Gastroesophageal sphincter (tissue), 4 donors: Measurements from ENCODE around the gene PRDM15. TPM values are rescaled to one million over a fixed set of nuclear protein-coding genes. Genes with fewer than 3 reads are reported as not detected.

Source experiments
- ATAC-seq: fragments of 150-250 bp; one replicate; pipeline ENCODE4 v1.9.1; 2016; ENCODE audit warnings: mild to moderate bottlenecking, moderate library complexity
- H3K27ac ChIP-seq, 4 donors: fragments of 200-600 bp; sonication (generic) in 3 of 4; 1 replicate in 3 of 4; 2 replicates in 1 of 4; pipeline ENCODE4 v1.5.1; 2016 to 2019
- H3K27me3 ChIP-seq: fragments of 200-600 bp; sonication (generic); one replicate; pipeline ENCODE4 v1.5.1; 2019
- H3K36me3 ChIP-seq, 2 donors: fragments of 200-600 bp; sonication (generic); one replicate each; pipeline ENCODE4 v1.5.1; 2019; ENCODE audit warnings: control low read depth in 1 of 2
- H3K4me1 ChIP-seq, 3 donors: fragments of 200-600 bp; sonication (generic); 1 replicate in 2 of 3; 2 replicates in 1 of 3; pipeline ENCODE4 v1.5.1; 2016 to 2019; ENCODE audit warnings: control low read depth in 2 of 3
- H3K4me3 ChIP-seq, 2 donors: fragments of 200-600 bp; sonication (generic); one replicate each; pipeline ENCODE4 v1.5.1; 2019; ENCODE audit warnings: mild to moderate bottlenecking in 1 of 2, moderate library complexity in 1 of 2
- H3K9me3 ChIP-seq, 3 donors: fragments of 200-600 bp; sonication (generic); one replicate each; pipeline ENCODE4 v1.5.1; 2017 to 2019; ENCODE audit warnings: control low read depth in 2 of 3
- EP300 ChIP-seq: sonication (generic); formaldehyde crosslinking; IDR thresholded peaks from one replicate; pipeline ENCODE4 v1.6.1; 2017; ENCODE audit warnings: antibody characterized with exemption, mild to moderate bottlenecking
- POLR2A ChIP-seq, 2 donors: fragments of 450-650 bp; IDR thresholded peaks; one replicate each; pipeline ENCODE4 v1.6.1; 2017; ENCODE audit warnings: antibody characterized with exemption in 2 of 2, mild to moderate bottlenecking in 2 of 2, moderate library complexity in 1 of 2
- POLR2AphosphoS5 ChIP-seq: sonication (generic); formaldehyde crosslinking; IDR thresholded peaks from one replicate; pipeline ENCODE4 v1.6.1; 2017; ENCODE audit warnings: antibody characterized with exemption
- WGBS, 2 donors: methylation state at CpG; one replicate each; pipeline ENCODE4 v1.1.5; 2018; ENCODE audit warnings: low coverage in 1 of 2; 5-methylcytosine and 5-hydroxymethylcytosine counted together
- total RNA-seq, 4 donors: library from RNA; depleted of rRNA; stranded (reverse); fragments of >200 nt; gene quantifications; one replicate each; pipeline ENCODE4 v1.1.0, GENCODE V29; 2016
- TF ChIP-seq, protein P1 (sequence below), 4 experiments: fragments of 200-600 bp in 2 of 4; fragments of 450-650 bp in 2 of 4; sonication (generic) in 1 of 4; IDR thresholded peaks; one replicate each; pipeline ENCODE4 v1.5.1; 2017 to 2019; ENCODE audit warnings: antibody characterized with exemption in 4 of 4, mild to moderate bottlenecking in 2 of 4, moderate library complexity in 2 of 4

PRDM15 gene
- total RNA-seq, 4 donors from 2014 or later, result 2.9 to 8.2 (median 7.2) TPM

DNA sequence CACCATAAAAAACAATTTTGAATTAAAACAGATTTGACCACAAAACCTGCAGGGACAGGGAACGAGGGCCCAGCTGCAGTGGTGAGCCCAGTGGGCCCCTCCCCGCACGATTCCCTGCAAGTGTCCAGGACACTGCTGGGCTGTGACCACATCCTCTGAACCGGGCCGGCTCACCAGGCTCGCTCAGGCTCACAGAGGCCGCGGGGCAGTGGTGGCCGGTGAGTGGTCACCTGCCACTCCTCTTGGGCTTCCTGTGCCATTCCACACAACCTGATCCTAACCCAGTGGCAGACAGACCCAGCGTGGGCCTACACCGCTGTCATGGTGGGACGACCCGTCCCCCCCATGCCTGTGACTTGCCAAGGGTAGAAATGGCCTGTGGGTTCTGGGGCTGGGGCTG lies 75.8 kb downstream of the PRDM15 start:
- Histone ChIP-seq H3K36me3 (peaks cover 0 to 50% of the 10 kb centered on the region in 2 donors), H3K27me3 (no peaks in the 10 kb centered on the region), H3K27ac (no peak overlapping the region), H3K4me3 (no peak overlapping the region), H3K4me1 (peaks cover 0 to 18% (median 0%) of the 10 kb centered on the region in 3 donors), H3K9me3 (no peaks in the 10 kb centered on the region)
- no peak for ATAC-seq
- WGBS, 2 donors, result 40% methylated on average over 1 of the region's 13 CpGs; no CpG with 5 or more reads in 1 of the 2 donors
- no peak for TF ChIP-seq POLR2A (IDR thresholded peaks at IDR 0.05)
- TF ChIP-seq, protein P1, sequence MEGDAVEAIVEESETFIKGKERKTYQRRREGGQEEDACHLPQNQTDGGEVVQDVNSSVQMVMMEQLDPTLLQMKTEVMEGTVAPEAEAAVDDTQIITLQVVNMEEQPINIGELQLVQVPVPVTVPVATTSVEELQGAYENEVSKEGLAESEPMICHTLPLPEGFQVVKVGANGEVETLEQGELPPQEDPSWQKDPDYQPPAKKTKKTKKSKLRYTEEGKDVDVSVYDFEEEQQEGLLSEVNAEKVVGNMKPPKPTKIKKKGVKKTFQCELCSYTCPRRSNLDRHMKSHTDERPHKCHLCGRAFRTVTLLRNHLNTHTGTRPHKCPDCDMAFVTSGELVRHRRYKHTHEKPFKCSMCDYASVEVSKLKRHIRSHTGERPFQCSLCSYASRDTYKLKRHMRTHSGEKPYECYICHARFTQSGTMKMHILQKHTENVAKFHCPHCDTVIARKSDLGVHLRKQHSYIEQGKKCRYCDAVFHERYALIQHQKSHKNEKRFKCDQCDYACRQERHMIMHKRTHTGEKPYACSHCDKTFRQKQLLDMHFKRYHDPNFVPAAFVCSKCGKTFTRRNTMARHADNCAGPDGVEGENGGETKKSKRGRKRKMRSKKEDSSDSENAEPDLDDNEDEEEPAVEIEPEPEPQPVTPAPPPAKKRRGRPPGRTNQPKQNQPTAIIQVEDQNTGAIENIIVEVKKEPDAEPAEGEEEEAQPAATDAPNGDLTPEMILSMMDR (IDR thresholded peaks at IDR 0.05), result no peak
- no peak for TF ChIP-seq POLR2AphosphoS5
- TF ChIP-seq EP300, result no peak

DNA sequence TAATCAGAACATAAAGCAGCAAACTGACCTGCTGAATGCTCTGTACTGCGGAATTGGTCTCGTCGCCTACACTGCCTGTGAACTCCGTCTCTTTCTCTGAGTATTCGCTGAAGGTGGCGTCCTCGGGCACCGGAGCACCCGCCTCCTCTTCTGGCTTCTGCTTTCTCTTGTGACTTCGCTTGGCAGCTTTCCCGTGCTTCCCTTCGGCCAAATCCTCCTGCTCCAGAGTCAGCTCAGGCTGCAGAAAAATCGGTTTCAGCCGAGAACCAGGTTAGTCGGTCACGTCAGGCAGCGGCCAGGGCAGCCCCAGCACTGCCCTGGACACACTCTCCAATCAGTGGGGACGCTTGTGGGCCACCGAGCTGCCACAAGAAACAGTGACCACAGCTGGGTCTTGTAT lies 76.5 kb downstream of the PRDM15 start:
- H3K27me3 ChIP-seq, result no peaks in the 10 kb centered on the region
- H3K36me3 ChIP-seq, result peaks cover 0 to 50% of the 10 kb centered on the region in 2 donors
- ATAC-seq, result peak; percentile 48
- WGBS, 2 donors, result 34% methylated on average over 14 of the region's 19 CpGs; no CpG with 5 or more reads in 1 of the 2 donors
- H3K4me3 ChIP-seq, result peak overlapping the region in 1 of 2 donors; percentile 12
- peaks cover 0 to 18% (median 0%) of the 10 kb centered on the region in 3 donors for H3K4me1 ChIP-seq
- peak overlapping the region in 1 of 4 donors; percentile 53 for H3K27ac ChIP-seq
- no peak for TF ChIP-seq POLR2AphosphoS5
- no peak for TF ChIP-seq EP300
- TF ChIP-seq POLR2A (IDR thresholded peaks at IDR 0.05), result no peak
- TF ChIP-seq, protein P1 (IDR thresholded peaks at IDR 0.05), result no peak
- no peaks in the 10 kb centered on the region for H3K9me3 ChIP-seq

DNA sequence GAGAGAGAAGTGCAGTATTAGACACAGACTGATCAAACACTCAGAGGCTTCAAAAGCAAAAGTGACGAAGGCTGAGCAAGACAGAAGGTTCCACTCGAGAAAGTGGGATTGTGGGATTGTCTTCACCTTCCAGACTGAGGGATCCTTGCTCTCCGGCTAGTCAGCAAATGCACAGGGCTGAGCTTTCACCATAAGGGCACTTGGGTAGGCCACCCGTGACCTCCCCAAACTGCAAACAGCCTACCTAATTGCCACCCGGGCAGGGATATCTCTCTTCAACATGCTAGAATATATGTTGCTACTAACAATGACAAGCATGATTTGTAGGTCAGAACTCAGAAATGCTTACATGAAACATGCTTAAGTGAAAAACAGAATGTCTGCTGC lies 77.0 kb downstream of the PRDM15 start:
- Histone ChIP-seq H3K27me3 (no peaks in the 10 kb centered on the region), H3K9me3 (no peaks in the 10 kb centered on the region), H3K27ac (peak overlapping the region in 1 of 4 donors; percentile 53), H3K4me3 (no peak overlapping the region), H3K4me1 (peaks cover 0 to 18% (median 0%) of the 10 kb centered on the region in 3 donors), H3K36me3 (peaks cover 0 to 47% of the 10 kb centered on the region in 2 donors)
- no peak for TF ChIP-seq EP300
- 77 to 84% methylated on average over 3 to 5 of the region's 5 CpGs for WGBS, 2 donors
- ATAC-seq, result no peak

DNA sequence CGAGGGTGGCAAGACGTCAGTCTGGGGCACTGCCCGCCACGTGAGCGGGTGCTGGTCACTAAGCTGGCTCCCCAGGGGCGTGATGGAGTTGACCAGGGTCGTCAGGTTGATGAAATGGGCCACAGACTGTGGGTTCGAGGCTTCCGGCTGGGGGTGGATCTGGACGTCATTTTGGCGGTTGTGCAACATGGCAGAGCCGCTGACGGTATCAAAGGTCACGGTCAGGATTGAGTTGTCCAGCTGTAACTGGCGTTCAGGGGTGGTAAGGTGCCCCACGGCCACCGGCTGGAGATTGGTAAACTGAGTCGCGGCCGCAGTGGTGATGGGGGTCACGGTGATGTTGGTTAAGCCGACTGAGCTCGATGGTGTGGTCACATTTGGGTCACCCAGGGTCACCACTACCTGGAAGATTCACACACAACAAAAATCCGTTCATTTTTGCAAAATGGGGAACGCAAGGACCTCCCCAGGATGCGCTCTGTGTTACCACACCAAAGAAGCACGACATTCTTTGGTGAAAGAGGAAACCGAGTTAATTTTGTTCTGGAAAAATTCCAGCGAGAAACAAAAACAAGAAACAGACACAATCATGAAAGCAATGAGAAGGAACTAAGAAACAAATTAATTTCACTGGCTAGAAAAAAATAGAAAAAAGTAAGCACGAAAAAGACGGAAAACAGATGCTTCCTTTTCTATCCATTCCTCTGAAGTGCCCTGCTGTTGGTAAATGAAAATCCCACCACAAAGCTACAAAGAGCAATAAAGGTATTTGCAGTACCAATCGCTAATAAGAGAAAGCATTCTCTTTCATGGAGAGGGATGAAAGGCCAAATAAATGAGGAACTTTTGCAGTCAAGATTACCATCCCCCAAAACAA lies 77.6 kb downstream of the PRDM15 start:
- WGBS, 2 donors, result 83 to 85% methylated on average over 7 to 12 of the region's 32 CpGs
- Histone ChIP-seq H3K36me3 (peaks cover 0 to 47% of the 10 kb centered on the region in 2 donors), H3K4me1 (peaks cover 0 to 18% (median 0%) of the 10 kb centered on the region in 3 donors), H3K4me3 (no peak overlapping the region), H3K27me3 (no peaks in the 10 kb centered on the region), H3K9me3 (no peaks in the 10 kb centered on the region), H3K27ac (no peak overlapping the region)
- ATAC-seq, result no peak
- no peak for TF ChIP-seq POLR2AphosphoS5

DNA sequence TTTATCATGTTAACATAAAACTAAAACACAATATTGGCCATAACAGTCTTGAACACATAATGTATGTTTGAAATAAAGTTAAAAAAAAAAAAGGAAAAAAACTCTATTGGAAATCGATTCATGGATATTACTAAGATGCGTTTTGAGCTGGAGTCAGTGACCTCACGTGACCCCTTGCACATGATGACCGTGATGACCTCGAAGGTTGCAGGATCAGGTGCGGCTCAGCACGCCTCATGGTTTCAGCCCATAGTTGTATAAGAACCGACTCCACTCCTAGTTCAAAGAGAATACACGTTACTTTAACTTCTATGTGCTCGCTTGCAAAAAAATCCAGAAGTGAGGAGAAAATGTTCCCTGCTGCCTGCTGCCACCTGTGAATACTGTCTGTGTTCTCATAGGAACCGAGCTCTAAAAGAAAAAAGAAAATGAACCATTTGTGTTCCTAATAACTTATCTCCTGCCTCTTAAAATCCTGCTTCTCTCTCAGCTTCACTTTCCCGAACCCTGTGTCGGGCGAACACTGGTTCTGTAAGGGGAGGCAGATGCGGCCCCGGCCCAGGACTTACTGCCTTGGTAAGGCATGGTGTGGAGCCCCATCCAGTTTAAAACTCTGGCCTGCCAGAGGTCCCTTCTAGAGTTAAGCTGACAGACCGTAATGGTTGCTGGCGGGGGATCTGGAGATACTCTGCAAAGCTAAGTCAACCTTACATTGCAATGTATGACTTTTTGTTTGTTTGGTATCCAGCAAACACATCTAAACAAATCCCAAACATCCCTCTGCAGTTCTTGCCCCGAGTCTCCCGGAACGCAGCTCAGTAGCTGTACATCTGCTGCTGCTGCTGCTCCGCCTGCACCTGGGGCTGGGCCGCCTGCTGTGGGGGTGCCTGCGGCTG lies 78.5 kb downstream of the PRDM15 start:
- H3K36me3 ChIP-seq, result peaks cover 0 to 47% of the 10 kb centered on the region in 2 donors
- no peak overlapping the region for H3K4me3 ChIP-seq
- H3K27me3 ChIP-seq, result no peaks in the 10 kb centered on the region
- TF ChIP-seq POLR2AphosphoS5 (no peak), EP300 (no peak), POLR2A (IDR thresholded peaks at IDR 0.05) (no peak)
- TF ChIP-seq, protein P1 (IDR thresholded peaks at IDR 0.05), result no peak
- H3K4me1 ChIP-seq, result peaks cover 0 to 18% (median 0%) of the 10 kb centered on the region in 3 donors
- H3K9me3 ChIP-seq, result no peaks in the 10 kb centered on the region
- H3K27ac ChIP-seq, result no peak overlapping the region
- WGBS, 2 donors, result 84 to 86% methylated on average over 8 to 16 of the region's 24 CpGs
- ATAC-seq, result no peak
